ENCODE measurements around the gene HSD17B10.
"Not testable (repeated sequence)": the region's sequence is repeated elsewhere in the genome, so short reads cannot be mapped to it uniquely, and the experiment has no call there.

Gene HSD17B10

GRCh38 chrX:53435997-53436396, 1.8 kb upstream of the HSD17B10 start:
- DNase-seq = peak; percentile 15 to 69 (median 46)

GRCh38 chrX:53430231-53430630, 3.9 kb downstream of the HSD17B10 start:
- DNase-seq = no peak

GRCh38 chrX:53429755-53430154, 4.4 kb downstream of the HSD17B10 start:
- DNase-seq = no peak

- DNase-seq = no peak
These were observed 11.3 kb downstream of the HSD17B10 start, which contains the start of gene RIBC1 for GRCh38 chrX:53422861-53423306. RIBC1 (plus strand) TSS chrX:53422873; CDS start chrX:53426277, 3,404 bp downstream.

GRCh38 chrX:53422086-53422860, 11.9 kb downstream of the HSD17B10 start, which contains the start of gene SMC1A:
SMC1A (minus strand) TSS chrX:53422654; CDS start chrX:53422600, 54 bp downstream.
- DNase-seq = peak; percentile 93 to 98 (median 94)

GRCh38 chrX:53421772-53422085, 12.4 kb downstream of the HSD17B10 start:
- peak in 2 of 6 experiments; percentile 58 to 60 for DNase-seq

GRCh38 chrX:53421125-53421524, 13.0 kb downstream of the HSD17B10 start:
- DNase-seq = no peak

- DNase-seq = not testable (repeated sequence)
These were observed 13.8 kb downstream of the HSD17B10 start for GRCh38 chrX:53420351-53420750.

- no peak for DNase-seq
These were observed 21.7 kb downstream of the HSD17B10 start for GRCh38 chrX:53412446-53412845.

- DNase-seq = no peak
These were observed 30.6 kb downstream of the HSD17B10 start for GRCh38 chrX:53403535-53403934.

GRCh38 chrX:53398216-53398615, 36.0 kb downstream of the HSD17B10 start:
- no peak for DNase-seq

GRCh38 chrX:53395605-53396298, 38.4 kb downstream of the HSD17B10 start:
- no peak for DNase-seq

GRCh38 chrX:53383376-53384076, 50.6 kb downstream of the HSD17B10 start:
- no peak for DNase-seq

Measured in stimulated activated naive CD4-positive, alpha-beta T cell (primary cell).